Muscle layer of colon (tissue), 2 donors: ENCODE results near the gene C6orf62.
A peak's percentile ranks its signal among the peaks of the same experiment; 100 is the strongest.
"Not testable (repeated sequence)": the region's sequence is repeated elsewhere in the genome, so short reads cannot be mapped to it uniquely, and the experiment has no call there.

ENCODE experiments used
- H3K27ac ChIP-seq: one replicate; pipeline ENCODE4 v1.7.0; 2013; ENCODE audit warnings: low read depth, mild to moderate bottlenecking, low read length, moderate library complexity
- H3K27me3 ChIP-seq, 2 donors: one replicate each; pipeline ENCODE4 v1.7.0; 2013; ENCODE audit warnings: low read length in 2 of 2, mild to moderate bottlenecking in 2 of 2; ENCODE audit not compliant: insufficient read depth in 2 of 2, control insufficient read depth in 1 of 2
- H3K36me3 ChIP-seq: one replicate; pipeline ENCODE4 v1.7.0; 2013; ENCODE audit warnings: mild to moderate bottlenecking, low read length; ENCODE audit not compliant: insufficient read depth
- H3K4me1 ChIP-seq: one replicate; pipeline ENCODE4 v1.7.0; 2013; ENCODE audit warnings: mild to moderate bottlenecking, low read length; ENCODE audit not compliant: insufficient read depth
- H3K4me3 ChIP-seq, 2 donors: one replicate each; pipeline ENCODE4 v1.7.0; 2013; ENCODE audit warnings: low read length in 2 of 2, low read depth in 1 of 2, mild to moderate bottlenecking in 1 of 2, moderate library complexity in 1 of 2
- H3K9ac ChIP-seq: one replicate; pipeline ENCODE4 v1.7.0; 2013; ENCODE audit warnings: low read length
- H3K9me3 ChIP-seq: one replicate; pipeline ENCODE4 v1.7.0; 2013; ENCODE audit warnings: mild to moderate bottlenecking, low read length
- donor health status: abdominal sarcoma.
- donor health status: Adenocarcinoma of cecum.

C6orf62 gene

DNA sequence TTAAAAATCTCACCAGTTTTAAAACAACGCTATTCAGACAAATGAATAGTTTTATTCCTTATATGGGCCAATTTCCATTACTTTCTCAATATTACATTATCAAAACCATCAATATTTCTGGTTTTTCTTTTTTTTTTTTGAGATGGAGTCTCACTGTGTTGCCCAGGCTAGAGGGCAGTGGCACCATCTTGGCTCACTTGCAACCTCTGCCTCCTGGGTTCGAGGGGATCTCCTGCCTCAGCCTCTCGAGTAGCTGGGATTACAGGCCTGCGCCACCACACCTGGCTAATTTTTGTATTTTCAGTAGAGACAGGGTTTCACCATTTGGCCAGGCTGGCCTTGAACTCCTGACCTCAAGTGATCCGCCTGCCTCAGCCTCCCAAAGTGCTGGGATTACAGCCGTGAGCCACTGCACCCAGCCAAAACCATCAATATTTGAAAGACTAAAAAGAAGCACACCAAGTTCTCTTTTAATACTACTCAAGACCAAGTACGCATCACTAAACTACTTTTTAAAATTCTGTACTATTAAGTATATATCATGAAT lies 2.3 kb downstream of the C6orf62 start:
- not testable (repeated sequence) for H3K27ac ChIP-seq, H3K27me3 ChIP-seq, H3K9ac ChIP-seq, H3K9me3 ChIP-seq
- Histone ChIP-seq H3K4me1 (peaks cover 48% of the 10 kb centered on the region), H3K4me3 (peak overlapping the region in 1 of 2 donors; percentile 80), H3K36me3 (peaks cover 42% of the 10 kb centered on the region)

DNA sequence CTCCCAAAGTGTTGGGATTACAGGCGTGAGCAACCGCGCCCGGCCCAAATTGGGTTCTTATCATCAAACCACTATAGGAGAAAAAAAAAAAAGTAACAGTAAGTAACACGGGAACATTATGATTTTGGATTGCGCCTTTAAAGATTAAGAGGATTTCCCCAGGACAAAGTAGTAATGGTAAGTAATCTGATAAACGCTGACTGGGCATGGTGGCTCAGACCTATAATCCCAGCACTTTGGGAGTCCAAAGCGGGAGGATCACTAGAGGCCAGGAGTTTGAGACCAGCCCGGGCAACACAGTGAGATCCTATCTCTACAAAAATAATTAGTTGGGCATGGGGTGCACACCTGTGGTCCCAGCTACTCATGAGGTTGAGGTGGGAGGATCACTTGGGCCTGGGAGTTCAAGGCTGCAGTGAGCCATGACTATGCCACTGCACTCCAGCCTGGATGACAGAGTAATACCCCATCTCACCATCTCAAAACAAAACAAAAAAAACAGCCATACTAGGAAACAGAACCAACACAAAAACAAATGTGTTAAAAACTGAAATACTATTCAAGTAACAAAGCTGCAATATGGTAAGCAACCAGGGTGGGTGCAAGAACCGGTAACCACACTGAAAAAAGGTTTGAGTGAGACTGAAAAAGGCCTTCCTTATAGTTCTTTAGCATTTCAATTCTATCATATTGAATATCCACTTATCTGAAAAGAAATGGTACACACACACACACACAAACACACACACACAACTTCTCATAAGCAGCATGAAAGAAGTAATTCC lies 8.2 kb downstream of the C6orf62 start:
- Histone ChIP-seq H3K9ac (no peak overlapping the region), H3K9me3 (no peaks in the 10 kb centered on the region), H3K36me3 (peaks cover 90% of the 10 kb centered on the region), H3K27me3 (no peaks in the 10 kb centered on the region), H3K4me3 (no peak overlapping the region), H3K27ac (no peak overlapping the region), H3K4me1 (peaks cover 33% of the 10 kb centered on the region)

DNA sequence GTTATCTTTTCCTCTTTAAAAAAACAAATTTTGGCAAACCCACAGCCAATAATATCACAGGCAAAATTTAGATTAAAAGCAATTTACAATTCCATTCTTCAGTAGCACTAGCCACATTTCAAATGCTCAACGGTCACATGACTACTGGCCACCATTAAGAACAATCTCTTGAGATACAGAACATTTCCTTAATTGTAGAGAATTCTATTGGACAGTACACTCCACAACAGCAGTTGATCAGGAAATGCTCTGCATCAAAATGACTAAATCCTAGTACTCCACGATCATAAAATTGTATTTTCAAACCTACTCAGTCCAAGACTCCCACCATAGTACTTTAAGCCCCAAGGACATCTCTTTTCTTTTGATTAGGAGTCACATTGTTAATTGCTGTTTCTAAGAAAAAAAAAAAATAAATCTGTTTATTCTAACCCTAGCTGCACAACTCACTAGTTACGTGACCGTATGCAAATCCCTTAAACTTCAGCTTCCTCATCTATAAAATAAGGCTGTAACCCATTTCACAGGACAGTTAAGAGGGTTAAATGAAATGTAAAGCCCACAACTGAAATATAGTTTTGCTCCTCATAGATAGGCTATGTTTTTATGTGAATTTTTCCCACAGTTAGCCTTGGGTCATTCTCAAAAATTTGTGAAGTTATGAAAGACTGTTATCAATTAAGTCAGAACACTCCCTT lies 9.8 kb downstream of the C6orf62 start:
- Histone ChIP-seq H3K9me3 (no peaks in the 10 kb centered on the region), H3K4me1 (peaks cover 21% of the 10 kb centered on the region), H3K36me3 (peaks cover 92% of the 10 kb centered on the region), H3K27me3 (no peaks in the 10 kb centered on the region), H3K9ac (no peak overlapping the region), H3K4me3 (no peak overlapping the region), H3K27ac (no peak overlapping the region)

DNA sequence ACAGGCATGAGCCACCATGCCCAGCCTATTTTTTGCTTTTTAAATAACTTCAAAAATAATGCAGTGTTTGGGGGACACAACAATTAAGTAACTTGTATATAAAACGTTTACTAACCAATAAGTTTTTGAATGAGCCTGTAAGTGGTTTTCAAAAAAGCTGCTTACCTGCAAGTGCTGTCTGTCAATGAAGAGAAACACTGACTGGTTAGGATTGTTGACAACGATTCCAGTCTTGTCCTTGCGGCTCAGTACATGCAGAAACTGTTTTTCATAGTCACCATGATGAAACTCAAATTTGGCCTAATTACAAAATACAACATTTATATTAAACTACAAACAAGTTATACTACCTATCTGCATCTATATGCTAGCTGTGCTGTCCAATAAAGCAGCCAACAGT lies 10.3 kb downstream of the C6orf62 start:
- no peaks in the 10 kb centered on the region for H3K27me3 ChIP-seq
- no peak overlapping the region for H3K4me3 ChIP-seq
- H3K9ac ChIP-seq: no peak overlapping the region
- peaks cover 91% of the 10 kb centered on the region for H3K36me3 ChIP-seq
- no peak overlapping the region for H3K27ac ChIP-seq
- no peaks in the 10 kb centered on the region for H3K9me3 ChIP-seq
- peaks cover 15% of the 10 kb centered on the region for H3K4me1 ChIP-seq

DNA sequence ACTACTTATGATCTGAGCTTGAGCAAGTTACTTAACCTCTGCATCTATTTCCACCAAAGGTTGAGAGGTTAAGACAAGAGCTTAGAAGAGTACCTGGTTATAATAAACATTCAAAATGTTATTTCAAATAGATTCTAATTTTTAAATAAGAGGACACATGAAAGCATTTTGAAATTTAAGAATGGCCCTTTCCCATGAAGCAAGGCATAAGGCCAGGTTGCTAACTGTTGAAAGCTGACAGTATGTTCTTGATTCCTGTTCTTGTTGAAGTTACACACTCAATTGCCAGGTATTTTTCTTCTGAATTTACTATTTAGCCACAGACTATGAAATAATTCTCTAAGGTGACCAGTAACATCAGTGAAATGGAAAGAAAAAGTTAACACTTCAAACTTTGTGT lies 14.5 kb downstream of the C6orf62 start:
- no peak overlapping the region for H3K9ac ChIP-seq
- H3K9me3 ChIP-seq: no peaks in the 10 kb centered on the region
- peaks cover under 1% of the 10 kb centered on the region for H3K4me1 ChIP-seq
- no peak overlapping the region for H3K27ac ChIP-seq
- no peaks in the 10 kb centered on the region for H3K27me3 ChIP-seq
- no peak overlapping the region for H3K4me3 ChIP-seq
- peaks cover 72% of the 10 kb centered on the region for H3K36me3 ChIP-seq

DNA sequence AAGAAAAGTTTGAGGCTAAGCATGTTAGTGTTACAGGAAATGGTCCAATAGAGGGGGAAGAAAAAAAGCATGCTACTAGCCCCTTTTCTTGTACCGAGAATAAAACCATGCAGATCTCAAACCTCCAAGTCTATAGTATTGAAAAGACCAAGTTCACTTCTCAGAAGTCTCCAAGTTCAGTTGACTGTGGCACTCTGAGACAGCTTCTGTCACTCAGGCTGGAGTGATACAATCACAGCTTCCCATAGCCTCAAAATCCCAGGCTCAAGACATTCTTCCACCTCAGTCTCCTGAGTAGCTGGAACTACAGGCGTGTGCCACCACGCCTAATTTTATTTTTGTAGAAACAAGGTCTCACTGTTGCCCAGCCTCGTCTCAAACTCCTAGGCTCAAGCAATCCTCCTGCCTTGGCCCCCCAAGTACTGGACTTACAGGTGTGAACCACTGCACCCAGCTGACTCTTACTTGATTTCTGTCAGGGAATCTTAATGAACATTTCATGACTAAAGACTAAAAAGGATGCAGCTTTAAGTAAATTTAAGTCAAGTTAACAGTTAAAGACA lies 16.2 kb downstream of the C6orf62 start:
- H3K4me3 ChIP-seq: no peak overlapping the region
- H3K36me3 ChIP-seq: peaks cover 59% of the 10 kb centered on the region
- H3K4me1 ChIP-seq: no peaks in the 10 kb centered on the region
- no peak overlapping the region for H3K27ac ChIP-seq
- H3K9me3 ChIP-seq: no peaks in the 10 kb centered on the region
- no peaks in the 10 kb centered on the region for H3K27me3 ChIP-seq
- H3K9ac ChIP-seq: no peak overlapping the region

DNA sequence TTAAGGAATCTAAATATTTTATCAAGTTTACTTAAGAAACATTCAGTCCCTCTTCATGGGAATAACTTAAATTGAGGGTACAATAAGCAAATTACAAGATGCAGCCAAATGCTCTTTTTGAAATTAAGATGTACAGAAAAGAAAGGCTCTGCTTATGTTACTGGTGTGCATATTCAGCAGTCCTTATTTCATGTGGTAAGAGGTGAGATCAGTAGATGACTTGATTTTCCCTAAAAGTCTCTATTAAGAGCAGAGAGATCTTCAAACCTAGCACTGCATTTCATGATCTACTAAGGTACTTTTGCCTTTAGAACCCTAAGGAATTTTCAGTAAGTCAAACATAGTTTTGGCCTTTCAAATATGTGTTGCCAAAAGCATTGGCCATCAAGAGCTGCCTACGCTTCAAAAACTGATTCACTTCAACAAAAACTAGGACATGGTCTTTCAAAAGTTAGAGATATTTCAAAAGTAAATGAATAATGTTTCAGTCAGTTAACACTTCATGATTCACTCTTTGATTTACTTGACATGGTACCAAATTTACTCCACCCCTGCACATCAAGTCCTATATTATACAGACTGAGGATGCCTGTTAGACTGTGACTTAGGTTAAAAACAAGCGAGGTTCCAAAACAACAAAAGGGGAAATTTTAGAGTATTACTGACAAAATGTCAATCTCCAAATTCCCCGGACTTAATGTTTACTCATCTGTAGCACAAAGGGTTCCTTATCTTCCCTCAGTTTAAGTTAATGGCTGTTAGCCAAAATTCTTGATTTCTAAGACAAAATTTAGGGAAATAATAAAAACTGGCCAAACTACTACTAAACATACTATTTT lies 19.2 kb downstream of the C6orf62 start:
- no peaks in the 10 kb centered on the region for H3K4me1 ChIP-seq
- H3K9ac ChIP-seq: no peak overlapping the region

DNA sequence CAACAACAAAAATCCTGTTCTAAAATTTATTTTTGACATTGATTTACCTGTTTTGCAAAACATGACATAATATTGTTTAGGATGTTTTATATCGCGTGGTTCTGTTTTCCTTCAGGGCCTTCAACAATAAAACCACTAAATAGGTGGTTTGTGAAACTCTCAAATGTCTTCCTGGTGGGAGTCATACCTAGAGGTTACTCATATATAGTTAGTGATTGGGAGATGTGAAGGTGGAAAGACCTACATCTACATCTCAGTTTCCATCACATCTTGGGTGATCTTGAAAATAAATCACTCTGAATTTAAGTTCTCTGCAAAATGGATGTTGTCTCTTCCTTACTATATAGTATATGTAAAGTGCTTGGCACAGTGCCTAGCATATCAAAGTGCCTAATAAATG lies 22.9 kb downstream of the C6orf62 start:
- H3K9me3 ChIP-seq: no peaks in the 10 kb centered on the region
- no peak overlapping the region for H3K4me3 ChIP-seq
- H3K36me3 ChIP-seq: peaks cover 9% of the 10 kb centered on the region
- no peak overlapping the region for H3K27ac ChIP-seq
- H3K4me1 ChIP-seq: no peaks in the 10 kb centered on the region
- H3K9ac ChIP-seq: no peak overlapping the region
- no peaks in the 10 kb centered on the region for H3K27me3 ChIP-seq

More for the DNA sequence above, 19.2 kb downstream of the C6orf62 start:
- no peak overlapping the region for H3K4me3 ChIP-seq
- H3K9me3 ChIP-seq: no peaks in the 10 kb centered on the region
- no peaks in the 10 kb centered on the region for H3K27me3 ChIP-seq
- no peak overlapping the region for H3K27ac ChIP-seq
- peaks cover 32% of the 10 kb centered on the region for H3K36me3 ChIP-seq

DNA sequence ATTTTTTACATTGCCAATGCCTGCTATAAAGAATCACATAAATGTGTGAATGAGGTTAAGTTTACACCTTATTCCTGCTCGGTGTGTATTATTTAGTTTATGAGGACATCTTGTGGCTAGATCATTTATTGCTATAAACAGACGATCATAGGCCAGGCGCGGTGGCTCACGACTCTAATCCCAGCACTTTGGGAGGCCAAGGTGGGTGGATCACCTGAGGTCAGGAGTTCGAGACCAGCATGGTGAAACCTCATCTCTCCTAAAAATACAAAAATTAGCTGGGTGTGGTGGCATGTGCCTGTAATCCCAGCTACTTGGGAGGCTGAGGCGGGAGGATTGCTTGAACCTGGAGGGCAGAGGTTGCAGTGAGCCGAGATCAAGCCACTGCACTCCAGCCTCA lies 23.3 kb downstream of the C6orf62 start:
- not testable (repeated sequence) for H3K4me3 ChIP-seq, H3K4me1 ChIP-seq, H3K27ac ChIP-seq, H3K9ac ChIP-seq, H3K36me3 ChIP-seq, H3K27me3 ChIP-seq, H3K9me3 ChIP-seq

DNA sequence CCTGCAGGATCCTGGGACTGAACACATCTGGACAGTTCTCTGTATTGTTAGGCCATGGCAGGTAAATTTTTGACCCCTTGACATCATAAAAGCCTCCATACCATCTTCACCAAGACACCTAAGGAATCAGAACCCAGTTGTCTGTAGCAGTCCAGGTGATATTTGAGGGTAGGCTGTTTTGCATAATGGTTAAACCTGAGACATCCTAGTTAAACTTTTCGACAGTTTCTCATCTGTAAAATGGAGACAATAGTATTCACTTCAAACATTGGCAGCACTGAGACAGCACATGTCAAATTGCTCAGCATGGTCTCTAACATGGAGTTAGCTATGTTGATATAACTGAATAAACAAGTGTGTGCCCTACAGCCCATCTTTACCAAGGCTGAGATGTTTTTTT lies 24.8 kb downstream of the C6orf62 start:
- Histone ChIP-seq H3K4me3 (no peak overlapping the region), H3K9me3 (no peaks in the 10 kb centered on the region), H3K4me1 (no peaks in the 10 kb centered on the region), H3K27ac (no peak overlapping the region), H3K27me3 (no peaks in the 10 kb centered on the region), H3K36me3 (peaks cover 5% of the 10 kb centered on the region), H3K9ac (no peak overlapping the region)
